Loucy (cell line): ENCODE results near the gene TBC1D7.

Experiments
- H2AFZ ChIP-seq: fragments of 200-600 bp; sonication (generic); 2 replicates; pipeline ENCODE4 v1.6.0; 2016; ENCODE audit warnings: antibody characterized with exemption, mild to moderate bottlenecking, low read length, moderate library complexity
- H3F3A ChIP-seq: fragments of 200-600 bp; 2 replicates; pipeline ENCODE4 v1.6.0; 2016; ENCODE audit warnings: antibody characterized with exemption, low read depth, mild to moderate bottlenecking
- H3K27me3 ChIP-seq: fragments of 200-600 bp; sonication (generic); 2 replicates; pipeline ENCODE4 v1.6.1; 2014; ENCODE audit warnings: low read length, mild to moderate bottlenecking; ENCODE audit not compliant: insufficient read depth, poor library complexity, severe bottlenecking
- H3K36me3 ChIP-seq: fragments of 200-600 bp; sonication (generic); 2 replicates; pipeline ENCODE4 v1.6.1; 2016; ENCODE audit warnings: low read length; ENCODE audit not compliant: insufficient read depth
- H3K4me1 ChIP-seq: fragments of 200-600 bp; sonication (generic); 2 replicates; pipeline ENCODE4 v1.5.1; 2014; ENCODE audit warnings: low read length, mild to moderate bottlenecking; ENCODE audit not compliant: insufficient read depth, poor library complexity, severe bottlenecking
- H3K4me2 ChIP-seq: fragments of 200-600 bp; sonication (generic); 2 replicates; pipeline ENCODE4 v1.6.0; 2014; ENCODE audit warnings: antibody characterized with exemption, low read length, low read depth, mild to moderate bottlenecking; ENCODE audit not compliant: poor library complexity, severe bottlenecking
- H3K4me3 ChIP-seq: fragments of 200-600 bp; sonication (generic); 2 replicates; pipeline ENCODE4 v1.5.1; 2014; ENCODE audit warnings: low read length, mild to moderate bottlenecking, mixed read lengths; ENCODE audit not compliant: poor library complexity, severe bottlenecking
- H3K79me2 ChIP-seq: fragments of 200-600 bp; sonication (generic); 2 replicates; pipeline ENCODE4 v1.6.1; 2014; ENCODE audit warnings: low read length; ENCODE audit not compliant: insufficient read depth
- H3K9ac ChIP-seq: fragments of 200-600 bp; sonication (generic); 2 replicates; pipeline ENCODE4 v1.6.0; 2014; ENCODE audit warnings: mild to moderate bottlenecking, low read depth, low read length, moderate library complexity; ENCODE audit not compliant: poor library complexity, severe bottlenecking
- H3K9me2 ChIP-seq: fragments of 200-600 bp; sonication (generic); replicated peaks from 2 replicates; pipeline ENCODE4 v1.6.1; 2016; ENCODE audit warnings: low read depth, low read length, mixed read lengths
- H3K9me3 ChIP-seq: fragments of 200-600 bp; sonication (generic); 2 replicates; pipeline ENCODE4 v1.6.1; 2014; ENCODE audit warnings: mild to moderate bottlenecking, antibody characterized with exemption, low read length, low read depth; ENCODE audit not compliant: insufficient read depth
- H4K20me1 ChIP-seq: fragments of 200-600 bp; sonication (generic); 2 replicates; pipeline ENCODE4 v1.6.0; 2014; ENCODE audit warnings: antibody characterized with exemption, low read length, mild to moderate bottlenecking; ENCODE audit not compliant: insufficient read depth, poor library complexity, severe bottlenecking
- CTCF ChIP-seq: fragments of 200-600 bp; sonication (generic); conservative IDR thresholded peaks from 2 replicates; pipeline ENCODE4 v1.5.1; 2014; ENCODE audit warnings: mild to moderate bottlenecking, antibody characterized with exemption, low read length
- EZH2phosphoT487 ChIP-seq: fragments of 200-600 bp; IDR thresholded peaks from 2 replicates; pipeline ENCODE4 v1.6.1; 2018; ENCODE audit warnings: antibody characterized with exemption, mild to moderate bottlenecking, moderate library complexity, borderline replicate concordance

The TBC1D7 gene

GRCh38 chr6:13286181-13286580 lies 42.2 kb downstream of the TBC1D7 start:
- Histone ChIP-seq H2AFZ (no peak overlapping the region), H3K9ac (no peak overlapping the region), H4K20me1 (no peaks in the 10 kb centered on the region), H3K27me3 (no peaks in the 10 kb centered on the region), H3K79me2 (no peaks in the 10 kb centered on the region), H3K9me2 (no peaks in the 10 kb centered on the region), H3K9me3 (peaks cover 8% of the 10 kb centered on the region; the same call in 1 of the 2 replicates), H3K4me2 (no peak overlapping the region), H3F3A (no peaks in the 10 kb centered on the region), H3K4me3 (no peak overlapping the region), H3K36me3 (peaks cover 9% of the 10 kb centered on the region; the same call in 1 of the 2 replicates), H3K4me1 (peaks cover 6% of the 10 kb centered on the region)
- no peak for TF ChIP-seq CTCF
- TF ChIP-seq EZH2phosphoT487: no peak

DNA sequence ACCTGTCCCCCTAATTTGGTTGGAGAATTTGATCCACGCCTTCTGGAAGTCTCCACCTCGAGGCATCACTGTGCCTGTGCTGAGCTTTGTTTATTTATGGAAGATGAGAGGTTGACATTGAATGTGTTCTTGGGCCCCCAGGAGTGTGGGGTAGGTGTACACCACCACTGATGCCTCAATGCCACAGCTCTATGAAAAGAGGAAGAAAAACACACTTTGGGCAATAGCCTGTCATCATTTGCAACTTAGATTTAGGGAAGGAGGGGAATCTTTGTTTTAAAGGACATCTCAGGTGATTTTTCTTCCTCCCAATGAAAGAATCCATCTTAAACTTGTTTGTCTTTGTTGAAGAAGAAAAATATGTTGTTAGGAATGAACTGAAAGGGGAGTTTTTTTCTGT lies 42.6 kb downstream of the TBC1D7 start:
- Histone ChIP-seq H3K9me3 (peaks cover 8% of the 10 kb centered on the region; the same call in 1 of the 2 replicates), H4K20me1 (no peaks in the 10 kb centered on the region), H3K4me1 (peaks cover 6% of the 10 kb centered on the region), H3K4me2 (no peak overlapping the region), H3K27me3 (no peaks in the 10 kb centered on the region), H3K4me3 (no peak overlapping the region), H3K9me2 (no peaks in the 10 kb centered on the region), H3K79me2 (no peaks in the 10 kb centered on the region), H3F3A (no peaks in the 10 kb centered on the region), H2AFZ (no peak overlapping the region), H3K36me3 (peaks cover 8% of the 10 kb centered on the region; the same call in 1 of the 2 replicates), H3K9ac (no peak overlapping the region)
- TF ChIP-seq EZH2phosphoT487: no peak
- no peak for TF ChIP-seq CTCF

GRCh38 chr6:13284646-13285045 lies 43.7 kb downstream of the TBC1D7 start:
- no peak for TF ChIP-seq CTCF
- no peak for TF ChIP-seq EZH2phosphoT487

More at GRCh38 chr6:13284646-13285045, 43.7 kb downstream of the TBC1D7 start:
- Histone ChIP-seq H4K20me1 (no peaks in the 10 kb centered on the region), H3K9ac (no peak overlapping the region), H3K4me3 (no peak overlapping the region), H3K4me1 (peaks cover 6% of the 10 kb centered on the region), H3K9me2 (no peaks in the 10 kb centered on the region), H3K4me2 (no peak overlapping the region), H3K9me3 (peaks cover 8% of the 10 kb centered on the region; the same call in 1 of the 2 replicates), H3K27me3 (no peaks in the 10 kb centered on the region), H2AFZ (no peak overlapping the region), H3F3A (no peaks in the 10 kb centered on the region), H3K79me2 (no peaks in the 10 kb centered on the region), H3K36me3 (peaks cover 5% of the 10 kb centered on the region; the same call in 1 of the 2 replicates)
